RCC 7860 (cell line): ENCODE results near the gene CPSF3.

Experiments used
- DNase-seq: peaks from one replicate; pipeline ENCODE4 v3.0.0-alpha.2; 2015; ENCODE audit warnings: low spot score
- FAIRE-seq: peaks from 2 replicates; lab custom pipeline; 2012; peaks lifted over from hg19 to GRCh38; lab: Jason Lieb, UNC

CPSF3 gene

GRCh38 chr2:9423100-9423921 is at the start of gene CPSF3, which contains the start of gene ITGB1BP1:
TSS of gene CPSF3 (plus strand) at chr2:9423654. CDS start at chr2:9423774, 120 bp downstream.
TSS of gene ITGB1BP1 (minus strand) at chr2:9423528. CDS start at chr2:9418697, 4,831 bp downstream.
- FAIRE-seq: peak; percentile 73

GRCh38 chr2:9374071-9374730 is 49.3 kb upstream of the CPSF3 start:
- DNase-seq (no peak), FAIRE-seq (no peak)

More at GRCh38 chr2:9423100-9423921, at the start of gene CPSF3, which contains the start of gene ITGB1BP1:
- DNase-seq: peak; percentile 91

- FAIRE-seq (no peak), DNase-seq (no peak)
Measured at GRCh38 chr2:9375857-9376428, 47.5 kb upstream of the CPSF3 start.

- FAIRE-seq (no peak), DNase-seq (no peak)
Measured at GRCh38 chr2:9377461-9378097, 45.9 kb upstream of the CPSF3 start.

GRCh38 chr2:9378433-9379390 is 44.7 kb upstream of the CPSF3 start:
- peak; percentile 77 for FAIRE-seq

GRCh38 chr2:9379391-9379755 is 44.1 kb upstream of the CPSF3 start:
- FAIRE-seq: no peak
- DNase-seq: no peak

More at GRCh38 chr2:9378433-9379390, 44.7 kb upstream of the CPSF3 start:
- DNase-seq: peak; percentile 84

- FAIRE-seq: peak; percentile 90
Measured at GRCh38 chr2:9380702-9381628, 42.5 kb upstream of the CPSF3 start.

GRCh38 chr2:9382604-9383235 is 40.7 kb upstream of the CPSF3 start:
- FAIRE-seq: peak; percentile 93
- peak; percentile 88 for DNase-seq

More at GRCh38 chr2:9380702-9381628, 42.5 kb upstream of the CPSF3 start:
- DNase-seq: peak; percentile 90

GRCh38 chr2:9384521-9384920 is 38.9 kb upstream of the CPSF3 start:
- FAIRE-seq: no peak

GRCh38 chr2:9385841-9386240 is 37.6 kb upstream of the CPSF3 start:
- DNase-seq (no peak), FAIRE-seq (no peak)

More at GRCh38 chr2:9384521-9384920, 38.9 kb upstream of the CPSF3 start:
- no peak for DNase-seq

- FAIRE-seq (no peak), DNase-seq (no peak)
Measured at GRCh38 chr2:9388199-9388681, 35.2 kb upstream of the CPSF3 start.

- no peak for FAIRE-seq
- DNase-seq: no peak
Measured at GRCh38 chr2:9388950-9389911, 34.2 kb upstream of the CPSF3 start.

GRCh38 chr2:9390151-9390850 is 33.2 kb upstream of the CPSF3 start:
- DNase-seq (no peak), FAIRE-seq (no peak)

- no peak for FAIRE-seq
Measured at GRCh38 chr2:9390991-9391390, 32.5 kb upstream of the CPSF3 start.

GRCh38 chr2:9391961-9392720 is 31.3 kb upstream of the CPSF3 start:
- no peak for FAIRE-seq
- no peak for DNase-seq

More at GRCh38 chr2:9390991-9391390, 32.5 kb upstream of the CPSF3 start:
- no peak for DNase-seq
